Colonic mucosa (tissue), 4 donors: ENCODE results near the gene MSS51. TPM values are rescaled to one million over a fixed set of nuclear protein-coding genes. Genes with fewer than 3 reads are reported as not detected.

Experiments used
- DNase-seq: peaks from one replicate; pipeline ENCODE4 v3.0.0-alpha.2; 2020
- H3K27ac ChIP-seq: fragments of 200-600 bp; one replicate; pipeline ENCODE4 v1.8.0; 2021
- H3K27me3 ChIP-seq: fragments of 200-600 bp; one replicate; pipeline ENCODE4 v1.8.0; 2021
- H3K36me3 ChIP-seq: fragments of 200-600 bp; one replicate; pipeline ENCODE4 v1.8.0; 2021
- H3K4me1 ChIP-seq: fragments of 200-600 bp; one replicate; pipeline ENCODE4 v1.8.0; 2021; ENCODE audit warnings: mild to moderate bottlenecking
- H3K4me3 ChIP-seq: fragments of 200-600 bp; one replicate; pipeline ENCODE4 v1.8.0; 2021
- H3K9ac ChIP-seq, 2 donors: one replicate each; pipeline ENCODE4 v1.7.0; 2013; ENCODE audit warnings: control low read depth in 2 of 2, low read depth in 2 of 2, low read length in 2 of 2
- H3K9me3 ChIP-seq: fragments of 200-600 bp; one replicate; pipeline ENCODE4 v1.8.0; 2021
- intact Hi-C: fragments of 100-400 bp; cut with DNase I; formaldehyde crosslinking; loops from one replicate; pipeline ENCODE4 v1.14.1; 2022
- total RNA-seq, 2 donors: library from RNA; stranded (reverse); fragmentation: NEBNext Ultra II Directional in 1 of 2; extraction: Animal tissue kit (Norgen Biotek cat#: 25700) in 1 of 2; gene quantifications; one replicate each; pipeline ENCODE4 v1.2.1, GENCODE V29; 2021
- TF ChIP-seq, protein P1 (sequence below): fragments of 200-600 bp; IDR thresholded peaks from one replicate; pipeline ENCODE4 v1.8.0; 2022; ENCODE audit warnings: antibody characterized with exemption, mild to moderate bottlenecking
- donor health status: healthy.
- donor health status: DM: no; HTN: no; CAD: no.
- donor health status: DM: no; HTN: no; CAD: no.

Gene MSS51
- total RNA-seq, 2 donors from 2014 or later: 1.4 TPM

DNA sequence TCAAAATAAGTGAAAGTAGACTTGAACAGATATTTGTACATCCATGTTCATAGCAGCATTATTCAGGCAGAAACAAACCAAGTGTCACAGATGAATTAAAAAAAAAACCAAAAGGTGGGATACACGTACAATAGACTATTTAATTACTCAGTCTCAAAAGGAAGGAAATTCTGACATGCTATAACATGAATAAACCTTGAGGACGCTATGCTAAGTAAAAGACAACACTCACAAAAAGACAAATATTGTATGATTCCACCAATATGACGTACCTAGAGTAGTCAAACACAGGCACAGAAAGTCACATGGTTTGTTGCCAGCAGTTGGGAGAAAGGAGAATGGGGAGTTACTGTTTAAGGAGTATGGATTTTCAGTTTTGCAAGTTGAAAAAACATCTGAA lies 56.7 kb downstream of the MSS51 start:
- Histone ChIP-seq H3K9me3 (no peaks in the 10 kb centered on the region), H3K4me3 (no peak overlapping the region), H3K36me3 (peaks cover 7% of the 10 kb centered on the region), H3K4me1 (no peaks in the 10 kb centered on the region), H3K27ac (no peak overlapping the region), H3K9ac (no peak overlapping the region), H3K27me3 (no peaks in the 10 kb centered on the region)
- intact Hi-C loops: no loop called here
- TF ChIP-seq, protein P1, sequence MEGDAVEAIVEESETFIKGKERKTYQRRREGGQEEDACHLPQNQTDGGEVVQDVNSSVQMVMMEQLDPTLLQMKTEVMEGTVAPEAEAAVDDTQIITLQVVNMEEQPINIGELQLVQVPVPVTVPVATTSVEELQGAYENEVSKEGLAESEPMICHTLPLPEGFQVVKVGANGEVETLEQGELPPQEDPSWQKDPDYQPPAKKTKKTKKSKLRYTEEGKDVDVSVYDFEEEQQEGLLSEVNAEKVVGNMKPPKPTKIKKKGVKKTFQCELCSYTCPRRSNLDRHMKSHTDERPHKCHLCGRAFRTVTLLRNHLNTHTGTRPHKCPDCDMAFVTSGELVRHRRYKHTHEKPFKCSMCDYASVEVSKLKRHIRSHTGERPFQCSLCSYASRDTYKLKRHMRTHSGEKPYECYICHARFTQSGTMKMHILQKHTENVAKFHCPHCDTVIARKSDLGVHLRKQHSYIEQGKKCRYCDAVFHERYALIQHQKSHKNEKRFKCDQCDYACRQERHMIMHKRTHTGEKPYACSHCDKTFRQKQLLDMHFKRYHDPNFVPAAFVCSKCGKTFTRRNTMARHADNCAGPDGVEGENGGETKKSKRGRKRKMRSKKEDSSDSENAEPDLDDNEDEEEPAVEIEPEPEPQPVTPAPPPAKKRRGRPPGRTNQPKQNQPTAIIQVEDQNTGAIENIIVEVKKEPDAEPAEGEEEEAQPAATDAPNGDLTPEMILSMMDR: no peak
- DNase-seq: no peak

Other genes with a start within 250 kb of the MSS51 start
- 10 to 100 TPM; 14.4 to 34.8 TPM for gene DNAJC9, start 186.3 kb downstream of the MSS51 start, total RNA-seq
- gene MRPS16, start 180.9 kb downstream of the MSS51 start, total RNA-seq: 100 to 1,000 TPM in 1 of 2 donors, 10 to 100 TPM in 1; 90.5 to 155 TPM
- gene CFAP70, start 74.7 kb downstream of the MSS51 start, total RNA-seq: under 1 TPM; 0.64 to 0.72 TPM
- gene ANXA7, start 19.5 kb downstream of the MSS51 start, total RNA-seq: 100 to 1,000 TPM; 120 to 133 TPM
- 10 to 100 TPM; 26.5 to 34.2 TPM for gene PPP3CB, start 62.5 kb upstream of the MSS51 start, total RNA-seq
- 100 to 1,000 TPM in 1 of 2 donors, 10 to 100 TPM in 1; 70.8 to 151 TPM for gene USP54, start 157.8 kb upstream of the MSS51 start, total RNA-seq
- gene MYOZ1, start 207.9 kb upstream of the MSS51 start, total RNA-seq: not detected
- gene SYNPO2L, start 222.5 kb upstream of the MSS51 start, total RNA-seq: under 1 TPM in 1 of 2 donors, not detected in 1; 0.05 TPM